Effector CD4-positive, alpha-beta T cell (primary cell): ENCODE measurements around the gene GOLGA8K. TPM values are rescaled to one million over a fixed set of nuclear protein-coding genes. Genes with fewer than 3 reads are reported as not detected.
"Not testable (repeated sequence)": the region's sequence is repeated elsewhere in the genome, so short reads cannot be mapped to it uniquely, and the experiment has no call there.

Experiments
- DNase-seq: peaks from one replicate; pipeline ENCODE4 v3.0.0-alpha.2; 2020
- total RNA-seq: gene quantifications from one replicate; lab custom pipeline; 2026; lab: John Stamatoyannopoulos, UW

The GOLGA8K gene, protein sequence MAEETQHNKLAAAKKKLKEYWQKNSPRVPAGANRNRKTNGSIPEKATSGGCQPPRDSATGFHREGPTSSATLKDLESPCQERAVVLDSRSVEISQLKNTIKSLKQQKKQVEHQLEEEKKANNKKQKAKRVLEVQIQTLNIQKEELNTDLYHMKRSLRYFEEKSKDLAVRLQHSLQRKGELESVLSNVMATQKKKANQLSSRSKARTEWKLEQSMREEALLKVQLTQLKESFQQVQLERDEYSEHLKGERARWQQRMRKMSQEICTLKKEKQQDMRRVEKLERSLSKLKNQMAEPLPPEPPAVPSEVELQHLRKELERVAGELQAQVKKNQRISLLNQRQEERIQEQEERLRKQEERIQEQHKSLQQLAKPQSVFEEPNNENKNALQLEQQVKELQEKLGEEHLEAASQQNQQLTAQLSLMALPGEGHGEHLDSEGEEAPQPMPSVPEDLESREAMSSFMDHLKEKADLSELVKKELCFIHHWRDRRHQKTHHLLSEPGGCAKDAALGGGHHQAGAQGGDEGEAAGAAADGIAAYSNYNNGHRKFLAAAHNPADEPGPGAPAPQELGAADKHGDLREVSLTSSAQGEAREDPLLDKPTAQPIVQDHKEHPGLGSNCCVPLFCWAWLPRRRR
- total RNA-seq, result not detected

DNA sequence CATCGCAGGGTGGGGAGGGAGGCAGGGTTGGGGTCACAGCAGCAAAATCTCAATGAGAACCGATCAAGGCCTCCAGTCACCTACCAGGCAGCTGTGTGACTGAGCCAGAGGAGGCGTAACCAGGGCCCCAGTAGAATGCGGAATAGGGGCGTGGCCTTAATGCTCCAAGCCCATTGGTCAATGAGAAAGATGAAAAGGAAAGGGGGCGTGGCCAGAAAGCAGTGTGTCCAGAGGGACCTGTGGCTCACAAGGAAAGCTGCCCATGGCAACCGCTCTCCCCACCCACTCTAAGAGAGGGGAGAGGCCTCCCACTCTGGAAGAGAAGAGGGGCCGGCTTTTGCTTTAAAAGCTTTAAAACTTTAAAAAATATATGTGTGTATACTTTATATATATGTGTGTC is at the start of gene GOLGA8K:
Gene GOLGA8K (minus strand): TSS at position 101 of the 400 bp plus-strand sequence. CDS start 98 bp downstream, at position 3.
- DNase-seq, result not testable (repeated sequence)

DNA sequence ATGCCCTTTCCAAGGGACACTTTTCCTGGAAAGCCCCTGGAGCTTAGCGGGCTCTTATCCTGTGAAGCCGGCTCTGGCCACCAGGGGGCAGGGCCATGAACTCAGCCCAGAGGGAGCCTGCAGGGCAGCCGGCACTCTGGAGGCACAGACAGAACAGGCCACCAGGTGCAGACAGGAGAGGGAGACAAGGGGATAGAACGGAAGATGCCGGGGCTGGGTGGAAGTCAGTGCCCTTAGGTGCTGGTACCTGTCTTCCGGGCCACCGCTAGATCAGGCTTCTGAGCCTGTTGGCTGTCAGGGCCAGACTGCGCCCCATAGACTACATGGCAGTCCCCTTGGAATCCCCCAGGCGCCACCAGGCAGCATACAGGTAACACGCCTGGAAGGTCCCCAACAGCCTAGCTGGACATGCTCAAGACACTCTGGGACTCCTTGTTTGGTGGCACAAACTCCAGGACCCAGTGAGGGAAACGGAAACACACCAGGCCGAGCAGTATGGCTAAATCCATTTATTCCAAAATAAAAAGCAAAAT is 37.4 kb upstream of the GOLGA8K start:
- not testable (repeated sequence) for DNase-seq

DNA sequence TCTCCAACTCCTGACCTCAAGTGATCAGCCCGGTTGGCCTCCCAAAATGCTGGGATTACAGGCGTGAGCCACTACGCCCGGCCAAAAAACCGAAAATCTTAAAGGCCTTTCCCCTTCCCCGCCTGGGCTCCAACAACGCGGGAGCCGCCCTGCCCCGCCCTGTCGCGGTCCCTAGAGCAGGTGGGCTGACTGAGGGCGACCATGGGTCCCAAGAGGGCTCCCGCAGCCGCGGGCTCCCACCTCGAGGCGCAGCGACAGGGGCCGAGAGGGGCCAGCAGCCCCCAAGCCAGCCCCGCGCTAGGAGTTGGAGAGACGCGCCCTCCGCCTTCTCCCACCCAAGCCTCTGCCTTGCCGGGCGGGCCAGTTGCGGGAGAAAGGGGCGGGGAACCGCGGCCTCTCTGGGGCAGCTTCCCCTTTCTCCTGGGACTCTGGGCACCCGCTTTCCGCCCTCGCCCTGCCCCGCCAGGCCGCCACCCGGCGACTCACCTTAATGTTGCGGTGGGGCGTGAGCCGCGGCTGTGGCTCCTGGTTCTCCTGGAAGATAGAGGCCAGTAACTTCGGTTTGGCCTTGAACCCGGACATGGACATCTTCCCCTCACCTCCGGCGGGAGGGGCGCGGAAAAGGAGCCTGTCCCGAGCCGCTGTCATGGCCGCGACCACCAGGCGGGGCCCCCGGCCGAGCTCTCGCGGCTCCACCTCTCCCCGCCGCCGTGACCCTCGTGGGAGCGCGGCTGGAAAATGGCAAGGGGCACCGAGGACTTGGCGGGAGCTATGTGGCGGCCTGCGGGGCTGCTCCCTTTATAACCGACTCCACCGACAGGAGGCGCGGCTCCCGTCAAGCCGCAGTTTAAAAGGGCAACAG is 31.2 kb upstream of the GOLGA8K start:
- not testable (repeated sequence) for DNase-seq

DNA sequence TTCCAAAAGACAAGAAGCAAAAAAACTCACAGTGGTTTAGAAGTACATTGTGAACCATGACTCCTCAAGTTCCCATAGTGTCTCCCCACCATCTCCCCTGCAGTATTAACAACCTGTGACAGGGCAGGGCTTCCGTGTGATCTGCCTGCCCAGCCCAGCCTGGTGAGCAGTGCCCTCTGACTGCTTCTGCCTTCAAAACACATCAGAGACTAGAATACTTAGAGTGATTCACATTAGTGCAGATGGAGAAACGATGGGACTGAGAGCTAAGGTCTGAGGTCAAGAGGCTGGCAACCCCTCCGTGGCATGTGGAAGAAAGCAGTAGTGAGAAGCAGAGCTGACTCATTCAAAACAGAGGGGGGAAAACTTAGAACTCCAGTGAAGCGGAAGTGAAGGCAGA is 24.5 kb upstream of the GOLGA8K start:
- not testable (repeated sequence) for DNase-seq

DNA sequence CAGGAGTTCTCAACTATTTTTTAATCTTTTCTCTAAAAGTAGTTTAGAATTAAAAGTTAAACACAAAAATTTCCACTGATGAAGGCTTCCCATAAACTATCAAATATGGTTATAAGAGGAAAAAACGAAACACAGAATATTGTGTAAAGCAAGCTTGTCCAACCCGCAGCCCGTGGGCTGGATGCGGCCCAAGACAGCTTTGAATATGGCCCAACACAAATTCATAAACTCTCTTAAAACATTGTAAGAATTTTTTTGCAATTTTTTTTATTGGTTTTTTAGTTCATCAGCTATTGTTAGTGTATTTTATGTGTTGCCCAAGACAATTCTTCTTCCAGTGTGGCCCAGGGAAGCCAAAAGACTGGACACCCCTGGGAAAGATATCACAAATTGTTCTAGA is 23.4 kb upstream of the GOLGA8K start:
- DNase-seq, result not testable (repeated sequence)

DNA sequence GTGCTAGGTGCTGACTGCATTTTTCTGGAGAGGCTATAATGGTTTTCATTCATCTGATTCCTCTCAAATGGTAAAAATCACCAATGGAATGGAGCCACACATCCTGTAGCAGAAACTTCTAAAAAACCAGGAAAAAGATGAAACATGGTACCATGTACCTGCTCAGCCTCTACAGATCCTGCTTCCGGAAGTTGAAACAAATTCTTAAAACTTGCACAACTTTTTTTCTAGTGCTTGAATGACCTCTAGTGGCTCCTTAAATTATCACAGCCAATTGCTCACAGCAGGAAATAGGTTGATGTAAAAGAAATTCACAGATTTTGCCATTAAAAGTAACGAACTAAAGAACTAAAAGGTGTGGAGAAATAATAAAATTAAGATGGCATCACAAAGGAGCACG is 4.8 kb upstream of the GOLGA8K start:
- DNase-seq, result not testable (repeated sequence)

DNA sequence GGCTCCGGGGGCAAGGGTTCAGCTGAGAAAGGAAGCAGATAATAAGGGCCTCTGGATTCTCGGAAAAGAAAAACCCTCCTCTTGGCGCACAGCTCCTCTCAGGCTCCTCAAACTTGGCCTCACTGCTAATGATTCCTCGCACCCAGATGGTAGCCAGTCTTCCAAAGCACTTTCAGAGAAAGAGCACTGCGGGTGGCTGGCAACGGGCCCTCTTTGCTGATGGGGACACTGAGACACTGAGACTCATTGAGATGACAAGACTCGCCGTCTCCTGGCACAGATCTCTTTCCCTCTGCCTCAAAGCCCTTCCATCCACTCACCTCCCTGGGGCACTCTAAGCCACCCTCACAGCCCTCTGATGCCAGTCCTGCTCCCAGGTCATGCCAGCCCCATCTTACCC is 6.6 kb downstream of the GOLGA8K start:
- not testable (repeated sequence) for DNase-seq

DNA sequence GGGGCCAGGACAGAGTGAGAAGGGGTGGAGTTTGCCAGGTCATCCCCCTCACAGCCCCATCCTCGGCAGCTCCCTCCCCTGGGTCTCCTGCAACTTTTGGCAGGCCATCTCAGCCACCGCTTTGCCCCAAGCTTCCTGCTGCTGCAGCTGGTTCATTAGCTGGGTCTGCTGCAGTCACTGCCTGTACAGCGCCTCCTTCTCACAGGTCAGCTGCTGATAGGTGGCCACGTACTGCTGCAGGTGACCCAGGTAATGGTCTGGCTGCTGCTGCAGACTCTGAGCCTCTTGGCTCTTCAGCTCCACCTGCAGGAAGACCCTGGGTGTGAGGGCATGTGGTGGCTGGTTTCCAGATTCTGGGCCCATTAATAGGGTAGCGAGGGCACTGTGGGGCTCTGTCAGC is 8.3 kb downstream of the GOLGA8K start:
- not testable (repeated sequence) for DNase-seq

DNA sequence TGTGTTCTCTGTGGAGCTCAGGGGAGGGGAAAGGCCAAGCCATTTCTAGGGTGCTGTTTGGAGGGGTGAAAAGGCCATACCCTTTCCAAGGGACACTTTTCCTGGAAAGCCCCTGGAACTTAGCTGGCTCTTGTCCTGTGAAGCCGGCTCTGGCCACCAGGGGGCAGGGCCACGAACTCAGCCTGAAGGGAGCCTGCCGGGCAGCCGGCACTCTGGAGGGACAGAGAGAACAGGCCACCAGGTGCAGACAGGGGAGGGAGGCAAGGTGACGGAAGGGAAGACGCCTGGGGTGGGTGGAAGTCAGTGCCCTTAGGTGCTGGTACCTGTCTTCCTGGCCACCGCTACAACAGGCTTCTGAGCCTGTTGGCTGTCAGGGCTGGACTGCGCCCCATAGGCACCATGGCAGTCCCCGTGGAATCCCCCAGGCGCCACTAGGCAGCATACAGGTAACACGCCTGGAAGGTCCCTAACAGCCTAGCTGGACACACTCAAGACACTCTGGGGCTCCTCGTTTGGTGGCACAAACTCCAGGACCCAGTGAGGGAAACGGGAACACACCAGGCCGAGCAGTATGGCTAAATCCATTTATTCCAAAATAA is 14.9 kb downstream of the GOLGA8K start:
- not testable (repeated sequence) for DNase-seq

DNA sequence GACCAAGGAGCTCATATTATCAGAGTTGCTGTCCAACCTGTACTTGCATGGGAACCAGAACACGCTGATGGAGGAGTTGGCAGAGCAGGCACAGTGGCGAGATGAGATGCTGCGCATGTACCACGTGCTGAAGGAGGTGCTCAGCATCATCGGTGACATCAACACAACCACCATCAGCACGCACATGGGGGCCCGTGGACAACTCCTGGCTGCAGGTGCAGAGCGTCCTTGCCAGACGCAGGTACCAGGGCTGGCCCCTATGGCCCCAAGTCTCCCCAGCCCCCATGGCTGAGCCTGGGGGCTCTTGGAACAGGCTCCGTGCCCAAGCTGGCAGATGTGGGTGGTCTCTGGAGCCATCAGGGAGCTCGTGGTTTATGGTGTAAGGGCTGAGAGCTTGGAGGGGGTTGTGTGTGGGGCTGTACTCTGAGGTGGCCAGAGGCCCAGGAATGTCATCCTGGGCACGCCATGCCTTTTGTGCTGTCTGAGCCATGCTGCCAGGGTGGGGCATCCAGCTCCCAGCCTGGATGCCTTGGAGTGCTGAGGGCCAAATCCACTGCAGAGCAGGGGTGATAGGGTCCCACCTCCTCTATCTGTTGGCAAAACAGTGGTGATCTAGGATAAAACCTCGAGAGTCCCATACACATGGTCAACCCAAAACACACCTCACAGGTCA is 17.1 kb downstream of the GOLGA8K start:
- not testable (repeated sequence) for DNase-seq

DNA sequence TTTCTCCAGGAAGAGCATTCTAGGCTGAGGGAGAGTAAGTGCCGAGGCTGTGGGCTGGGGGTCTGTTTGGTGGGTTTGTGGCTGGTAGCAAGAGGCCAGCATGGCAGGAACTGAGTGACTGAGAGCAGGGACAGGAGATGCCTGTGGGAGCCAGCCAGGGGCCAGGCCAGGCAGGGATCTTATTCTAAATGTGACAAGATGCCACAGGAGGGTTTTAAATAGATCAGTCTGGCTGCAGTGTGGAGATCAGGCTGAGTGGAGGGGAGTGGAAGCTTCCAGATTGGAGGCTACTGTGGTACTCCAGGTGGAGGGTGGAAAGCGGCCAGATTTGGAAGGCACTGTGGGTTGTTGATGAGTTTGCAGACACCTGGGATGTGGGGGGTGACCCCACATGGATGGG is 28.9 kb downstream of the GOLGA8K start:
- DNase-seq, result not testable (repeated sequence)

DNA sequence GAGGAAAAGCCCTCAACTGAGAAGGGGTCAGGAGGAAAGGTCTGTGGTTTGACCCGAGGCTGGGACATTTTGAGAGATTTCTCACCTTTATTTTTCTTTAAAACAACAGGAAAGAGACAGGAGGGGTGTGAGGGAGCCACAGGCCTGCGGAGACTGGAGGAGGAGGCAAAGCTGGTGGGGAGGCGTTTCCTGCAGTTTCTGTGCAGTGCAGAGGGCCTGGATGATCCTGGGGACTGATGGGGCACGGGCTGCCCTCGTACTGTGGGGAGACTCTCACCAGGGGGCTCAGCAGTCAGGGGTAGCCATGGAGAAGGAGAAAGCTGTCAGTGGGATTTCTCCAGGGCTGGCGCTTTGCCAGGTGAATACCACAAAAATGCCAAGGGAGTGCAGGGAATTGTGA is 29.4 kb downstream of the GOLGA8K start:
- not testable (repeated sequence) for DNase-seq

DNA sequence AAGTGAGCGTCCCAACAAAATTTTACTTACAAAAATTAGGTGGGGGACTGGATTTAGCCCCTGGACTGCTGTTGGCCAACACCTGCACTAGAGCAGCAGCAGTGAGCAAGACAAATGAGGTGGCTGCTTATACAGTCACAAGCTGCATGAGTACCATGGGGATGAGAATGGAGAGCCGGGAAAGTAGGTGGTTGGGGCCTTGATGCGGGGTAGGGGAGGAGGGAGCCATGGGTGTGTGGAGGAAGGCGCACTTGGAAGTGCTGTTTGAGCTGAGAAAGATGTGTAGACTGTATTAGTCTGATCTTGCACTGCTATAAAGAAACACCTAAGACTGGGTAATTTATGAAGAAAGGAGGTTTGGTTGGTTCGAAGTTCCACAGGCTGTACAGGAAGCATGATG is 31.0 kb downstream of the GOLGA8K start:
- not testable (repeated sequence) for DNase-seq

DNA sequence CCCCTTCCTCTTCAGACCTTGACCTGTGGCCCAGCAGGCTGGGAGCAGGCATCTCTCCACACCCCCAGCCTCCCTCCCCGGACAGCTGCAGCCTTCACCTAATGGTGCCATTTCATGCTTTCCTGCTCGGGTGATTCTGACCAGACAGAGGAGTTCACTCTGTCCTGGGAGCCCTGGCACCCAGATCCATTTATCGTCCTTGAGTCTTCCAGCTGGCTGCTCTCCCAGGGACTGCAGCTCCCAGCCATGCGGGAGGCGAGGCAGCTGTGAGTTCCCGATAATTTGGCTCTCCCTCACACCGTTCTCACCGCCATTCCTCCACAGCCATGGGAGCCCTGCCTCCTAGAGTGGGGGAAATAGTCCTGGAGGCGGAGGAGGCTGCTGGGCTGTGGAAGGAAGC is 32.6 kb downstream of the GOLGA8K start:
- not testable (repeated sequence) for DNase-seq

DNA sequence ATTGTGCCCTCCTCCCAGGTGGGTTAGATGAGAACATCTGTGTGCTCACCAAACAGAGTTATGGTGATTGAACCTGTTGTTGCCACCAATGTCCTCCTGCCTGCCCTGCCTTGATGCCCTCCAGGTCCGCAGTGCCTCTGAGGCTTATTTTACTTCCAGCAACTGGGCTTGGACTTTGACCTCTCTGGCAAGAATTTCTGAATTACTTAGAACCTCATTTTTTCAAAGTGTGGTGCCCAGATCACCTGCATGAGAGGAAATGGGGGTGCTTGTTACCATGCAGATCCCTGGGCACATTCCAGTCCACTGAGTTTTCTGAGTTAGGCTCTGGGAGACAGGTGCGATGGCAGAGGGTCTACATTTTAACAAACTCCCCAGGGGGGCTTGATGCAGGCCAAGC is 33.0 kb downstream of the GOLGA8K start:
- DNase-seq, result not testable (repeated sequence)

DNA sequence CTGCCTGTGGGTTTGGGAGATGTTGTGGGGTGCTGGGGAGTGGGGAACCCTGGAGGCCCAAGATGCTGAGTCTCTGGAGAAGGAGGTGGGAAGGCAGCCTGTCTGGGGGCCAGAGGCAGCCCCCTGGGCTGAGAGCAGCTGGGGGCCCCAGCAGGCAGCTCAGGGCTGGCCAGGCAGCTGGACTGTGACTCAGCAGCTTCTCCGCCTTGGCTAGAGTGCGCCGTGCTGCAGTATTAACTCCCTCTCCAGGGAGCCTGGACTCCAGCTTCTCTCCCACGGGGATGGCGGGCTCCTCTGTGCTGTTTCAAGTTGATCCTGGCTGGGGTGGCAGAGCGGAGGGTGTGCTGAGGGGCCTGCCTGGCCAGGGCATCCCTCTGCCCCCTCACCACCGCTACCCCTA is 36.6 kb downstream of the GOLGA8K start:
- DNase-seq, result not testable (repeated sequence)

DNA sequence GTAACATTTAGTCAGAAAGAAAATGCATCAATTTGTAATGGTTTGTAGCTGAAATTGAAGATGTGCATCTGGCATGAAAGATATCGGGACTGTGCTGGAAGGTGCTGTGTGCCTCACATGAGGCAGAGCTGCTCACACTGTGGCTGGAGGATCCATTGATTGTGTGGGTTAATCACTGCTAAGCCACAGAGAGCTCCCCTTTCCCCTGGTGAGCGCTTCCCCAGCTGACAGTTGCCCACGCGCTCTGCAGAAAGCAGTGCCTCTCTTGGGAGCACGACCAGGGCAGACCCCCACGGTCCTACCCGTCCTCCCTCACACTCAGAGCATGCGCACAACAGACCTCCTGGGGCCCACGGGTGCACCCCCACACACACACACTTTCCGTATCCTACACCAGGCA is 37.1 kb downstream of the GOLGA8K start:
- DNase-seq, result not testable (repeated sequence)

DNA sequence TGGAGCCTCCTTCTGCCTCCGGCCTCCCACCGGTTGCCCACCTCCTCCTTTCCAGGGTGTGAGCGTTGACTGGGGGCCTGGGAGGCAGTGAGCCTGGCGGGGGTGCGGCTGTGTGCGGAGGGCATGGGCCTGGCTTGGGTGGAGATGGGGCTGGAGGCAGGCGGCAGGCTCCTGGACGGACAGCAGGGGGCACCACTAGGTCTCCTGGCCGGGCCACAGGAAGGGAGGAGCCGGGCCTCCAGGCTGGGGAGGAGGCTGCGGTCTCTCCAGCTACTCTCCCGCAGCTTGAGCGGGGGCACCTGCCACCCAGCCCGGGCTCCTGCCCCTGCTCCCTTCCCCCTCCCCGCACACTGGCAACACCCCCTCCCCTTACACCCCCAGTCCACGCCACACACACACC is 38.1 kb downstream of the GOLGA8K start:
- DNase-seq, result peak; percentile 9

DNA sequence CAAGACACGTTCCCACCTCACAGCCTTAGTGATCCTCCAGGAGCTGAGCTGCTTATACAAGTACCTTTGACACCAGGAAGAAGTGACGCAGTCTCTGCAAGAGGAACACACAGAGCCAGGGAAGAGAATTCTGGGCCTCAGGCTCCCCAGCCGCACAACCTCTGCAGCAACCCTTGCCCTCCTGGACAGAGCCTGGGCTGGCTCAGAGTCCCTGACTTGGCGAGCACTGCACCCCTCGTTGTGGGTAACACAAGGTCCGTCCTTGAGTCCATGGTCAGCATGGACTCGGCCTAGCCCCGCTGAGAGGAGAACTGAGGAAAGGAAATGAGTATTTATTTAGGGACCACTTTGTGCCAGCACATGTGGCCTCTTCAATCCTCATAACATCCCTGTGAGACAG is 39.6 kb downstream of the GOLGA8K start:
- not testable (repeated sequence) for DNase-seq

DNA sequence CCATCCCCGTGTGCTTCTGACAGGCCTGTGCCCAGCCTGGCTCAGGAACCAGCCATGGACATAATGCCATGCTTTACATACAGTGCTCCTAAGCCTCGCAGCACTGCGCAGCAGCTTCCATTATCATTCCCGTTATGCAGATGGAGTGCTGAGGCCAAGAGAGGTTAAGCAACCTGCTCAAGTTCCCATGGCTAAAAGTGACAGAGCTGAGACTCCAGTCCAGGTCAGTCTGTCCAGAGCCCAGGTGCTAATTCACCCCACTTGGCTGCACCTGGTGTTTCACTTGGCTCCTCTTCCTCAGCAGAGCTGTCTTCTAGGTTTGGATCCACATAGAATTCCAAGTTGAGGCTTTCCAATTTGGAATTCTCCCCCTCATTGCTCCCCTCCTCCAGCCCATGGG is 41.4 kb downstream of the GOLGA8K start:
- not testable (repeated sequence) for DNase-seq

DNA sequence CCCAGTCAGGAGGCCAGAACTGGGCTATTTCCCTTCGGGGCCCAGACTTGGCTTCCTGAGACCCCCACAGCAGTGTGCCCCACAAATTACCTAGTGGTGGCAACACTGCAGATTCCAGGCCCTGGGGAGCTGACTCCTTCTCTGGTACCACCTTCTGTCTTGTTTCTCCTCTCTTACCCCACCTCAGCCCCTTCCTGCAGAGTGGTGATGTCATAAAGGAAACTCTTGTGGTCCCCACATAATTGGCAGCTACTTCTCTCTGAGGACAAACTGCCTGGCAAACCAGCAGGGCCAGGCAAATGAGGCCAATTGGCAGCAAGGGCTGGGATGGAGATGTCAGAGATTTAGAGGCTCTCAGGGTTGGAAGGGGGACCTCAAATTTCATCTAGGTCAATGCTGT is 44.6 kb downstream of the GOLGA8K start:
- DNase-seq, result not testable (repeated sequence)

DNA sequence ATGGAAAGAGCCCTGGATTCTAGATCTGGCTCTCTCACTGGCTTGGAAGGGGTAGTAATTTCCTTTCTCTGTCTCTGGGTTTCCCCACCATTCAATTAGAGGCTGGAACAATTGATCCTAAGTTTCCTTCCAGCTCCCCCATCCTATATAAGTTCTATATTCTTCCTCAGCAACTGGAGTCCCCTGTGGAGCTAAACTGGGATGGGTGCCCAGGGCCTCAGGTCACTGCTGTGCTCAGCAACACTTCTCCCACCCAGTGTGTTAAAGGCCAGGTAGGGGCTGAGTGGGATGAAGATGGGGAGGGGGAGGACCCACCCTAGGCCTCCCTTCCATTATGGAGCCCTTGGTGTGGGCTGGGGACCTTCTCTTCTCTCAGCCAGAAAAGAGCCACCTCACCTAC is 46.2 kb downstream of the GOLGA8K start:
- DNase-seq, result not testable (repeated sequence)
